ENCODE results near the gene ACE2. TPM values are rescaled to one million over a fixed set of nuclear protein-coding genes. Genes with fewer than 3 reads are reported as not detected.

ACE2 gene
- total and polyA plus RNA-seq, 2 donors (not counting 1 experiment from before 2014, with no cell fraction given), result not detected

DNA sequence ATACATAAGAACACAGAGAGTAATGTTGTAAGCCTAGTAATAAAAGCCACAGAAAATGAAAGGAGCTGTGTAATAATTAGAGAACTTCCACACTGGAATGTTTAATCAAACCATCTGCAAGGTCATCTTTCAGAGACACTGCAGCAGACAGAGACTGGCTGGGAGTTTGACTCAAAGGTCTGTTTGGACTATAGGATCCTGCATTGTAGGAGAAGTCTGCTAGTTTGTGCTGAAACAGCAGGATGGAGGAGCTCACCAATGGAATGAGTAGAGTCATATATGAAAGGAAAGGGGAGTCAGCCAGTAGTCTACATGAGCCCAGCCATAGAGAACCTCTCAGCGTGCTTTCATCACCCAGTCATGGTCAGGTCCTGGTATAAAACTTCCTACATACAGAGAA lies 4.5 kb upstream of the ACE2 start:
- no peaks in the 10 kb centered on the region for H4K20me1 ChIP-seq (ENCODE audit: control insufficient read depth, insufficient read depth, low read length, poor library complexity, severe bottlenecking)
- H3K4me1 ChIP-seq (ENCODE audit: control insufficient read depth in 2 of 2, insufficient read depth in 2 of 2, low read length in 2 of 2), result no peaks in the 10 kb centered on the region
- ATAC-seq (ENCODE audit: low read depth), result no peak
- H3K9me3 Mint-ChIP-seq (ENCODE audit: insufficient read depth), result no peaks in the 10 kb centered on the region
- H3K4me2 ChIP-seq (replicated peaks; ENCODE audit: low read depth, low read length, poor library complexity, severe bottlenecking), result no peak overlapping the region
- H3K27ac ChIP-seq (ENCODE audit: low read length in 2 of 2), result no peak overlapping the region
- H3K9me3 ChIP-seq (ENCODE audit: control extremely low read depth in 1 of 3, control insufficient read depth in 2 of 3, insufficient read depth in 1 of 3, low read length in 2 of 3), result no peaks in the 10 kb centered on the region
- peaks cover 12% of the 10 kb centered on the region for H3K27me3 Mint-ChIP-seq
- DNase-seq, result no peak
- TF ChIP-seq, protein P1, sequence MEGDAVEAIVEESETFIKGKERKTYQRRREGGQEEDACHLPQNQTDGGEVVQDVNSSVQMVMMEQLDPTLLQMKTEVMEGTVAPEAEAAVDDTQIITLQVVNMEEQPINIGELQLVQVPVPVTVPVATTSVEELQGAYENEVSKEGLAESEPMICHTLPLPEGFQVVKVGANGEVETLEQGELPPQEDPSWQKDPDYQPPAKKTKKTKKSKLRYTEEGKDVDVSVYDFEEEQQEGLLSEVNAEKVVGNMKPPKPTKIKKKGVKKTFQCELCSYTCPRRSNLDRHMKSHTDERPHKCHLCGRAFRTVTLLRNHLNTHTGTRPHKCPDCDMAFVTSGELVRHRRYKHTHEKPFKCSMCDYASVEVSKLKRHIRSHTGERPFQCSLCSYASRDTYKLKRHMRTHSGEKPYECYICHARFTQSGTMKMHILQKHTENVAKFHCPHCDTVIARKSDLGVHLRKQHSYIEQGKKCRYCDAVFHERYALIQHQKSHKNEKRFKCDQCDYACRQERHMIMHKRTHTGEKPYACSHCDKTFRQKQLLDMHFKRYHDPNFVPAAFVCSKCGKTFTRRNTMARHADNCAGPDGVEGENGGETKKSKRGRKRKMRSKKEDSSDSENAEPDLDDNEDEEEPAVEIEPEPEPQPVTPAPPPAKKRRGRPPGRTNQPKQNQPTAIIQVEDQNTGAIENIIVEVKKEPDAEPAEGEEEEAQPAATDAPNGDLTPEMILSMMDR (IDR thresholded peaks at IDR 0.05), result no peak
- no peak for TF ChIP-seq EZH2 (IDR thresholded peaks at IDR 0.05; ENCODE audit: borderline replicate concordance, insufficient read depth, low read depth, low read length, poor library complexity, severe bottlenecking)
- no peak overlapping the region for H3K4me3 ChIP-seq (ENCODE audit: control extremely low read depth in 1 of 5, extremely low read depth in 1 of 5, insufficient read depth in 1 of 5, low read depth in 2 of 5, low read length in 4 of 5)
- no CpG with 5 or more reads among the region's 1 CpG for WGBS (ENCODE audit: insufficient coverage)
- no peaks in the 10 kb centered on the region for H3K79me2 ChIP-seq (ENCODE audit: control insufficient read depth, insufficient read depth, low read length)
- ChIA-PET POLR2A (no interaction called here), CTCF (no interaction called here)
- peaks cover 0 to 8% (median 0%) of the 10 kb centered on the region in 4 experiments for H3K27me3 ChIP-seq (replicated peaks in 1 of 4; ENCODE audit: control extremely low read depth in 1 of 4, control insufficient read depth in 3 of 4, insufficient read depth in 4 of 4, low read length in 3 of 4)
- H3K4me3 Mint-ChIP-seq, result no peak overlapping the region
- no peaks in the 10 kb centered on the region for H3K4me1 Mint-ChIP-seq
- no peak overlapping the region for H2AFZ ChIP-seq (ENCODE audit: insufficient read depth, low read depth, low read length, poor library complexity, severe bottlenecking)
- no peak overlapping the region for H3K27ac Mint-ChIP-seq
- no peaks in the 10 kb centered on the region for H3K36me3 ChIP-seq (replicated peaks in 1 of 2; ENCODE audit: control extremely low read depth in 1 of 2, control insufficient read depth in 1 of 2, extremely low read depth in 1 of 2, insufficient read depth in 2 of 2, low read length in 1 of 2)
- intact Hi-C loops (cut with micrococcal nuclease), result no loop called here
- no peak overlapping the region for H3K9ac ChIP-seq (ENCODE audit: low read length)

DNA sequence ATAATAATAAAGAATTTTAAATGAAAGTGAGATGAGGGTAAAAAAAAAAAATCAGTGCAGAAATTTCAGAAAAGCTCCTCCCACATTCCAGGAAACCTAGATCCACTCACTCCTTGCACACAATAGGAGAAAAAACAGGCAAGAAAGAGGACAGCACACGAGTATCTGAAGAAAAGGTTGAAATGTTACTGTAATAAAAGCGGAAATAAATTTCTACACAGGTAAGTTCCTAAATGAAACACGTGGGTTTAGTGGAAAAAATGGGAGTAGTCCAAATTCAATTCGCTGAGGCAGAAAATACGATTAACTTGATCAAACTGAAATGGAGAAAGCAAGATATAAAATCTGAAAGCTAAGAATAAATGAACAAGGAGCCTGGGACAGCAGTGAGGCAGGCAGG lies 2.0 kb upstream of the ACE2 start:
- no peaks in the 10 kb centered on the region for H3K4me1 Mint-ChIP-seq
- intact Hi-C loops (cut with micrococcal nuclease), result no loop called here
- no peak overlapping the region for H3K9ac ChIP-seq (ENCODE audit: low read length)
- ChIA-PET CTCF (no interaction called here), POLR2A (no interaction called here)
- no peak for ATAC-seq (ENCODE audit: low read depth)
- H3K4me3 Mint-ChIP-seq, result no peak overlapping the region
- no peak overlapping the region for H3K27ac Mint-ChIP-seq
- no peaks in the 10 kb centered on the region for H3K36me3 ChIP-seq (replicated peaks in 1 of 2; ENCODE audit: control extremely low read depth in 1 of 2, control insufficient read depth in 1 of 2, extremely low read depth in 1 of 2, insufficient read depth in 2 of 2, low read length in 1 of 2)
- H4K20me1 ChIP-seq (ENCODE audit: control insufficient read depth, insufficient read depth, low read length, poor library complexity, severe bottlenecking), result no peaks in the 10 kb centered on the region
- H3K4me3 ChIP-seq (ENCODE audit: control extremely low read depth in 1 of 5, extremely low read depth in 1 of 5, insufficient read depth in 1 of 5, low read depth in 2 of 5, low read length in 4 of 5), result no peak overlapping the region
- H3K9me3 Mint-ChIP-seq (ENCODE audit: insufficient read depth), result no peaks in the 10 kb centered on the region
- no peak overlapping the region for H2AFZ ChIP-seq (ENCODE audit: insufficient read depth, low read depth, low read length, poor library complexity, severe bottlenecking)
- no peaks in the 10 kb centered on the region for H3K9me3 ChIP-seq (ENCODE audit: control extremely low read depth in 1 of 3, control insufficient read depth in 2 of 3, insufficient read depth in 1 of 3, low read length in 2 of 3)
- no peaks in the 10 kb centered on the region for H3K4me1 ChIP-seq (ENCODE audit: control insufficient read depth in 2 of 2, insufficient read depth in 2 of 2, low read length in 2 of 2)
- no peak for DNase-seq
- H3K4me2 ChIP-seq (replicated peaks; ENCODE audit: low read depth, low read length, poor library complexity, severe bottlenecking), result no peak overlapping the region
- peaks cover 12% of the 10 kb centered on the region for H3K27me3 Mint-ChIP-seq
- no peaks in the 10 kb centered on the region for H3K79me2 ChIP-seq (ENCODE audit: control insufficient read depth, insufficient read depth, low read length)
- no peak overlapping the region for H3K27ac ChIP-seq (ENCODE audit: low read length in 2 of 2)
- H3K27me3 ChIP-seq (replicated peaks in 1 of 4; ENCODE audit: control extremely low read depth in 1 of 4, control insufficient read depth in 3 of 4, insufficient read depth in 4 of 4, low read length in 3 of 4), result peaks cover 0 to 11% (median 0%) of the 10 kb centered on the region in 4 experiments
- WGBS (ENCODE audit: insufficient coverage), result no CpG with 5 or more reads among the region's 5 CpGs
- TF ChIP-seq, protein P1 (IDR thresholded peaks at IDR 0.05), result no peak
- no peak for TF ChIP-seq EZH2 (IDR thresholded peaks at IDR 0.05; ENCODE audit: borderline replicate concordance, insufficient read depth, low read depth, low read length, poor library complexity, severe bottlenecking)

All from B cell (primary cell).